Measurements from ENCODE around the gene MDH1B.

The MDH1B gene

GRCh38 chr2:206713746-206714145, 51.4 kb downstream of the MDH1B start:
- Histone ChIP-seq H3K4me3 (ENCODE audit: insufficient read length, low read depth) (no peak overlapping the region), H3K4me1 (ENCODE audit: insufficient read depth, insufficient read length) (no peaks in the 10 kb centered on the region), H3K9me3 (ENCODE audit: insufficient read depth, low read length) (no peaks in the 10 kb centered on the region), H3K36me3 (ENCODE audit: insufficient read depth, insufficient read length, low read length) (no peaks in the 10 kb centered on the region), H3K27me3 (ENCODE audit: insufficient read depth, insufficient read length) (no peaks in the 10 kb centered on the region), H3K9ac (ENCODE audit: insufficient read length, low read depth) (no peak overlapping the region)
- no peak for TF ChIP-seq ZNF274 (IDR thresholded peaks at IDR 0.05; ENCODE audit: low read depth, low read length)
- TF ChIP-seq SUZ12 (IDR thresholded peaks at IDR 0.05; ENCODE audit: extremely low read depth, insufficient read depth, insufficient read length) = no peak
- TF ChIP-seq YY1 (IDR thresholded peaks at IDR 0.05; ENCODE audit: insufficient read depth, insufficient read length) = no peak
- no peak for DNase-seq (ENCODE audit: low read depth, low spot score)

GRCh38 chr2:206708286-206708685, 56.8 kb downstream of the MDH1B start:
- TF ChIP-seq YY1 (IDR thresholded peaks at IDR 0.05; ENCODE audit: insufficient read depth, insufficient read length) = no peak
- TF ChIP-seq ZNF274 (IDR thresholded peaks at IDR 0.05; ENCODE audit: low read depth, low read length) = no peak
- no peak for TF ChIP-seq SUZ12 (IDR thresholded peaks at IDR 0.05; ENCODE audit: extremely low read depth, insufficient read depth, insufficient read length)
- Histone ChIP-seq H3K4me3 (ENCODE audit: insufficient read length, low read depth) (no peak overlapping the region), H3K9ac (ENCODE audit: insufficient read length, low read depth) (no peak overlapping the region), H3K9me3 (ENCODE audit: insufficient read depth, low read length) (no peaks in the 10 kb centered on the region), H3K4me1 (ENCODE audit: insufficient read depth, insufficient read length) (no peaks in the 10 kb centered on the region), H3K36me3 (ENCODE audit: insufficient read depth, insufficient read length, low read length) (no peaks in the 10 kb centered on the region), H3K27me3 (ENCODE audit: insufficient read depth, insufficient read length) (no peaks in the 10 kb centered on the region)
- no peak for DNase-seq (ENCODE audit: low read depth, low spot score)

GRCh38 chr2:206707164-206707701, 57.9 kb downstream of the MDH1B start:
- H3K9me3 ChIP-seq (ENCODE audit: insufficient read depth, low read length) = no peaks in the 10 kb centered on the region
- DNase-seq (ENCODE audit: low read depth, low spot score) = no peak
- no peaks in the 10 kb centered on the region for H3K27me3 ChIP-seq (ENCODE audit: insufficient read depth, insufficient read length)
- no peaks in the 10 kb centered on the region for H3K36me3 ChIP-seq (ENCODE audit: insufficient read depth, insufficient read length, low read length)
- no peak for TF ChIP-seq SUZ12 (IDR thresholded peaks at IDR 0.05; ENCODE audit: extremely low read depth, insufficient read depth, insufficient read length)
- no peak for TF ChIP-seq YY1 (IDR thresholded peaks at IDR 0.05; ENCODE audit: insufficient read depth, insufficient read length)
- no peak for TF ChIP-seq ZNF274 (IDR thresholded peaks at IDR 0.05; ENCODE audit: low read depth, low read length)
- H3K4me3 ChIP-seq (ENCODE audit: insufficient read length, low read depth) = no peak overlapping the region
- H3K4me1 ChIP-seq (ENCODE audit: insufficient read depth, insufficient read length) = no peaks in the 10 kb centered on the region
- H3K9ac ChIP-seq (ENCODE audit: insufficient read length, low read depth) = no peak overlapping the region

DNA sequence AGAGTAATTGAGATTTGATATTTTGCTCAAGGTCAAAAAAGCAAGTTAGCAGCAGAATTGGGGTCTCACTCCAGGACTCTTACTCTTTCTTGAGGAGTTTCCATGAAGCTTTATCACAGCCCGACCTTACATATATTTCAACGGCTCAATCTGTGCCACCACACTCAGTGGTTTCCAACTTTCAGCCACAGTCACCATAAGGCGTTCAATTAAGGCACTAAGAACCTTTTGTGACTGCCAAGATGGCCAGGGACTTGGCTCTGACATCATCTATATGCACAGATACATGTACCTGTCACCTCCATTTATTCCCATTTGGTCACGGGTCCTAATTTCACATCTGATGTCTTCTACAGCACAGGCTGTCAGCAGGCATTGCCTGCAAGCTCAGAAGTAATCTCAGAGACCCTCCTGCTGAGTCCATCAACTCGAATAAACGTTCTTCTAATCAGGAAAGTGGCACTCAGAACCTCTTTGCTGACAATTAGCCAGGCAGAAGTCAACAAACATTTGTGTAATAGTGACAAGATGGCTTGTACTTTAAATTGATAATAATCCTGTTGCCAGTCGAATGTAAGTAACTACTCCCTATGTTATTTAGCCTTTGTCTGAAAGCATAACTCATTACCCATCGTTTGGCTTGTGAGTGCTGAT, 63.0 kb downstream of the MDH1B start:
- no peaks in the 10 kb centered on the region for H3K27me3 ChIP-seq (ENCODE audit: insufficient read depth, insufficient read length)
- no peaks in the 10 kb centered on the region for H3K4me1 ChIP-seq (ENCODE audit: insufficient read depth, insufficient read length)
- no peak overlapping the region for H3K9ac ChIP-seq (ENCODE audit: insufficient read length, low read depth)
- no peaks in the 10 kb centered on the region for H3K9me3 ChIP-seq (ENCODE audit: insufficient read depth, low read length)
- no peak overlapping the region for H3K4me3 ChIP-seq (ENCODE audit: insufficient read length, low read depth)
- no peak for DNase-seq (ENCODE audit: low read depth, low spot score)
- H3K36me3 ChIP-seq (ENCODE audit: insufficient read depth, insufficient read length, low read length) = no peaks in the 10 kb centered on the region
- TF ChIP-seq YY1 (IDR thresholded peaks at IDR 0.05; ENCODE audit: insufficient read depth, insufficient read length) = no peak
- TF ChIP-seq ZNF274 (IDR thresholded peaks at IDR 0.05; ENCODE audit: low read depth, low read length) = no peak

DNA sequence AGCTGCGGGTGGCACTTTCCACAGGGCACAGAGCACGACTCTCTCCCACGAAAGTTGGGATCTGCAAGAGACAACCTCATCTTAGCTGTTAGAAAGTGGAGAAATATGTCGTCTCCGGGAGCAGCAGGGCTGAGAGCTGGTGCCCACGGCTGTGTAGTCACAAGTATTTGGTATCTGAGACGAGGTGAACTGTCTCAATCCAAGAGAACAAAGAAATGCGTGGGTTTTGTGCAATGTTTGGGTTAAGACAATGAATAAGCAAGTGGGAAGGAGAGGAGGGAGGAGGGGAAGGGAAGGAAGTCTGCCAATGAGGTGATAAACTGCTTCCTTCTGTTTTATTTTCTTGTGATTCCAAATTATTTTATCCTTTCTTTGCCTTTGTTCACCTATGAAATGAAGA, 65.0 kb downstream of the MDH1B start:
- H3K9me3 ChIP-seq (ENCODE audit: insufficient read depth, low read length) = no peaks in the 10 kb centered on the region
- no peak for DNase-seq (ENCODE audit: low read depth, low spot score)
- H3K4me1 ChIP-seq (ENCODE audit: insufficient read depth, insufficient read length) = no peaks in the 10 kb centered on the region
- H3K4me3 ChIP-seq (ENCODE audit: insufficient read length, low read depth) = no peak overlapping the region
- H3K36me3 ChIP-seq (ENCODE audit: insufficient read depth, insufficient read length, low read length) = no peaks in the 10 kb centered on the region
- no peaks in the 10 kb centered on the region for H3K27me3 ChIP-seq (ENCODE audit: insufficient read depth, insufficient read length)
- no peak overlapping the region for H3K9ac ChIP-seq (ENCODE audit: insufficient read length, low read depth)
- TF ChIP-seq ZNF274 (IDR thresholded peaks at IDR 0.05; ENCODE audit: low read depth, low read length) (no peak), SUZ12 (IDR thresholded peaks at IDR 0.05; ENCODE audit: extremely low read depth, insufficient read depth, insufficient read length) (no peak), YY1 (IDR thresholded peaks at IDR 0.05; ENCODE audit: insufficient read depth, insufficient read length) (no peak)

DNA sequence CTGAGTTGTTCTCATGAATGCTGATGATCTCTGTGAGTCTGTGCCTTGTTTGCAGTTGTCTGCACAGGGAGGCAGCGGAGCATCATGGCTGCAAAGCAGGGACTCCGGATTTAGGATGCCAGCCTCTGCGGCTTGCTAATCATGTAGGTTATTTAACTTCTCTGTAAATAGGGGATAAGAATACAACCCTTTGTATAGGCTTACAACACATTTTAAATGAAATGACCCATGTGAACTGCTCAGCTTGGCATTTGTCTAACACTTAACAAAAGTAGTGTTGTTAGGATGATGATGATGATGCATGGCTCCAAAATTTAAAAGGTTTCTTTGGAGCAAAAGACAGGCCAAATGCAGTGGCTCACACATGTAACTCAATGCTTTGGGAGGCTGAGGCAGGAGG, 66.3 kb downstream of the MDH1B start:
- no peak overlapping the region for H3K9ac ChIP-seq (ENCODE audit: insufficient read length, low read depth)
- TF ChIP-seq SUZ12 (IDR thresholded peaks at IDR 0.05; ENCODE audit: extremely low read depth, insufficient read depth, insufficient read length) (no peak), YY1 (IDR thresholded peaks at IDR 0.05; ENCODE audit: insufficient read depth, insufficient read length) (no peak), ZNF274 (IDR thresholded peaks at IDR 0.05; ENCODE audit: low read depth, low read length) (no peak)

GRCh38 chr2:206696910-206697309, 68.2 kb downstream of the MDH1B start:
- Histone ChIP-seq H3K9ac (ENCODE audit: insufficient read length, low read depth) (no peak overlapping the region), H3K4me3 (ENCODE audit: insufficient read length, low read depth) (no peak overlapping the region), H3K27me3 (ENCODE audit: insufficient read depth, insufficient read length) (no peaks in the 10 kb centered on the region), H3K4me1 (ENCODE audit: insufficient read depth, insufficient read length) (no peaks in the 10 kb centered on the region), H3K36me3 (ENCODE audit: insufficient read depth, insufficient read length, low read length) (no peaks in the 10 kb centered on the region), H3K9me3 (ENCODE audit: insufficient read depth, low read length) (no peaks in the 10 kb centered on the region)
- TF ChIP-seq SUZ12 (IDR thresholded peaks at IDR 0.05; ENCODE audit: extremely low read depth, insufficient read depth, insufficient read length) = no peak
- no peak for TF ChIP-seq YY1 (IDR thresholded peaks at IDR 0.05; ENCODE audit: insufficient read depth, insufficient read length)
- DNase-seq (ENCODE audit: low read depth, low spot score) = no peak

More for the DNA sequence above, 66.3 kb downstream of the MDH1B start:
- Histone ChIP-seq H3K4me3 (ENCODE audit: insufficient read length, low read depth) (no peak overlapping the region), H3K27me3 (ENCODE audit: insufficient read depth, insufficient read length) (no peaks in the 10 kb centered on the region), H3K9me3 (ENCODE audit: insufficient read depth, low read length) (no peaks in the 10 kb centered on the region), H3K36me3 (ENCODE audit: insufficient read depth, insufficient read length, low read length) (no peaks in the 10 kb centered on the region), H3K4me1 (ENCODE audit: insufficient read depth, insufficient read length) (no peaks in the 10 kb centered on the region)
- no peak for DNase-seq (ENCODE audit: low read depth, low spot score)

Measured in NT2/D1 (cell line).